HG03159 (cell line): ENCODE data around the gene GABRR3.

Experiments
- ATAC-seq: cut with Tn5 transposase; IDR thresholded peaks from one replicate; pipeline ENCODE4 v1.9.1; 2021; ENCODE audit warnings: mild to moderate bottlenecking, moderate library complexity; ENCODE audit not compliant: unreplicated experiment

GABRR3 gene

GRCh38 chr3:97959872-97960271 lies 75.2 kb downstream of the GABRR3 start:
- no peak for ATAC-seq

GRCh38 chr3:97958796-97959195 lies 76.3 kb downstream of the GABRR3 start:
- no peak for ATAC-seq

GRCh38 chr3:97958396-97958795 lies 76.7 kb downstream of the GABRR3 start:
- no peak for ATAC-seq

- ATAC-seq = no peak
Observed at GRCh38 chr3:97957617-97958311, 77.4 kb downstream of the GABRR3 start.

- ATAC-seq = no peak
Observed at GRCh38 chr3:97956051-97956450, 79.1 kb downstream of the GABRR3 start.

- ATAC-seq = peak; percentile 68
Observed at GRCh38 chr3:97954228-97954827, 80.8 kb downstream of the GABRR3 start.

- no peak for ATAC-seq
Observed at GRCh38 chr3:97952872-97953271, 82.2 kb downstream of the GABRR3 start.

GRCh38 chr3:97952280-97952679 lies 82.8 kb downstream of the GABRR3 start:
- no peak for ATAC-seq

- ATAC-seq = no peak
Observed at GRCh38 chr3:97950360-97950759, 84.8 kb downstream of the GABRR3 start.

GRCh38 chr3:97949743-97950142 lies 85.4 kb downstream of the GABRR3 start:
- no peak for ATAC-seq

GRCh38 chr3:97949110-97949485 lies 86.0 kb downstream of the GABRR3 start:
- no peak for ATAC-seq

GRCh38 chr3:97948351-97949109 lies 86.6 kb downstream of the GABRR3 start:
- no peak for ATAC-seq

- ATAC-seq = no peak
Observed at GRCh38 chr3:97942801-97943546, 92.1 kb downstream of the GABRR3 start.

GRCh38 chr3:97940034-97940433 lies 95.1 kb downstream of the GABRR3 start:
- no peak for ATAC-seq

GRCh38 chr3:97939401-97939800 lies 95.7 kb downstream of the GABRR3 start:
- ATAC-seq = no peak

- ATAC-seq = no peak
Observed at GRCh38 chr3:97938444-97938843, 96.7 kb downstream of the GABRR3 start.

- no peak for ATAC-seq
Observed at GRCh38 chr3:97937205-97937604, 97.9 kb downstream of the GABRR3 start.

- no peak for ATAC-seq
Observed at GRCh38 chr3:97935842-97936241, 99.3 kb downstream of the GABRR3 start.
